HepG2 (cell line): ENCODE measurements around the gene ARHGAP15. TPM values are rescaled to one million over a fixed set of nuclear protein-coding genes. Genes with fewer than 3 reads are reported as not detected.

Experiments
- ATAC-seq: fragments of 200-7000 bp; cut with Tn5 transposase; 3 replicates; pipeline ENCODE4 v1.9.1; 2020; ENCODE audit warnings: mild to moderate bottlenecking, moderate library complexity
- BruUV-seq: library from RNA; stranded (reverse); fragments of 400-500 nt; replicated peaks from 2 replicates; lab custom pipeline; 2021; lab: Mats Ljungman, UMichigan
- CTCF ChIA-PET: fragments of 300-600 bp; formaldehyde crosslinking; extraction: SDS; loops from one replicate; lab custom pipeline; 2021; ENCODE audit warnings: low total read pairs, inconsistent platforms, low intra/inter-chr PET ratio; lab: Yijun Ruan, JAX
- POLR2A ChIA-PET: fragments of 350-600 bp; sonication (Branson Sonifier 250); formaldehyde crosslinking; loops from one replicate; lab custom pipeline; 2020; ENCODE audit warnings: antibody characterized with exemption, inconsistent platforms; lab: Yijun Ruan, JAX
- DNase-seq: peaks from one replicate; pipeline ENCODE4 v3.0.0-alpha.2; 2015; ENCODE audit warnings: low spot score
- FAIRE-seq: peaks from 3 replicates; lab custom pipeline; 2011; peaks lifted over from hg19 to GRCh38; lab: Jason Lieb, UNC
- H2AFZ ChIP-seq: one replicate; pipeline ENCODE4 v1.6.1; 2011; ENCODE audit warnings: low read length, inconsistent platforms
- H3K27ac ChIP-seq: fragments of 300-600 bp; 3 replicates; pipeline ENCODE4 v1.8.0; 2011; ENCODE audit warnings: mixed run types, mild to moderate bottlenecking, mixed read lengths, low read length, inconsistent platforms; ENCODE audit not compliant: insufficient read depth; ENCODE audit errors: extremely low read length
- H3K27me3 ChIP-seq, 2 experiments: fragments of 200-600 bp in 1 of 2; 2 replicates in 1 of 2; 3 replicates in 1 of 2; pipeline versions ENCODE4 v1.6.0 to v1.8.0; 2011; ENCODE audit warnings: low read length in 2 of 2, mild to moderate bottlenecking in 2 of 2, moderate library complexity in 2 of 2, inconsistent platforms in 1 of 2; ENCODE audit not compliant: insufficient read depth in 2 of 2, control insufficient read depth in 1 of 2
- H3K36me3 ChIP-seq, 2 experiments: fragments of 200-600 bp in 1 of 2; replicated peaks in 1 of 2; 2 replicates in 1 of 2; 3 replicates in 1 of 2; pipeline versions ENCODE4 v1.5.1 to v1.8.0; 2011; ENCODE audit warnings: low read length in 2 of 2, inconsistent platforms in 1 of 2; ENCODE audit not compliant: insufficient read depth in 2 of 2, control insufficient read depth in 1 of 2
- H3K4me1 ChIP-seq: 2 replicates; pipeline ENCODE4 v1.5.1; 2012; ENCODE audit warnings: low read length, inconsistent platforms; ENCODE audit not compliant: insufficient read depth
- H3K4me2 ChIP-seq: 2 replicates; pipeline ENCODE4 v1.6.0; 2011; ENCODE audit warnings: low read depth, low read length, inconsistent platforms
- H3K4me3 ChIP-seq, 3 experiments: fragments of 200-600 bp in 1 of 3; sonication (generic), shearing (Covaris generic) in 1 of 3; replicated peaks in 1 of 3; 2 replicates each; pipeline ENCODE4 v1.5.1; 2011 to 2016; ENCODE audit warnings: low read length in 3 of 3, inconsistent platforms in 2 of 3, low read depth in 2 of 3, mild to moderate bottlenecking in 2 of 3, control low read depth in 1 of 3, mixed read lengths in 1 of 3; ENCODE audit not compliant: insufficient read depth in 1 of 3
- H3K79me2 ChIP-seq: one replicate; pipeline ENCODE4 v1.6.1; 2011; ENCODE audit warnings: low read length, inconsistent platforms; ENCODE audit not compliant: insufficient read depth
- H3K9ac ChIP-seq: 2 replicates; pipeline ENCODE4 v1.6.0; 2011; ENCODE audit warnings: mild to moderate bottlenecking, low read depth, low read length, inconsistent platforms; ENCODE audit not compliant: insufficient read depth
- H3K9me3 ChIP-seq: 2 replicates; pipeline ENCODE4 v1.5.1; 2012; ENCODE audit warnings: mild to moderate bottlenecking, low read length
- H4K20me1 ChIP-seq: 2 replicates; pipeline ENCODE4 v1.6.0; 2011; ENCODE audit warnings: inconsistent platforms, mild to moderate bottlenecking, low read length, moderate library complexity; ENCODE audit not compliant: insufficient read depth
- ATF7 ChIP-seq, 2 experiments: fragments of 450-650 bp in 1 of 2; sonication (generic) in 1 of 2; formaldehyde crosslinking in 1 of 2; IDR thresholded peaks; 2 replicates each; pipeline versions ENCODE4 v1.4.0 to v1.6.1; 2016 to 2020; ENCODE audit warnings: antibody characterized with exemption in 1 of 2, mild to moderate bottlenecking in 1 of 2, missing genetic modification reagents in 1 of 2
- JARID2 ChIP-seq: sonication (generic); formaldehyde crosslinking; IDR thresholded peaks from 2 replicates; pipeline ENCODE4 v1.8.1; 2023; ENCODE audit warnings: missing genetic modification reagents, inconsistent platforms; ENCODE audit not compliant: insufficient replicate concordance
- NBN ChIP-seq: fragments of 450-650 bp; conservative IDR thresholded peaks from 2 replicates; pipeline ENCODE4 v1.6.1; 2017
- WGBS: methylation state at CpG from one replicate; pipeline ENCODE4 v1.1.6; 2017; ENCODE audit warnings: low lambda C conversion rate; 5-methylcytosine and 5-hydroxymethylcytosine counted together
- in situ Hi-C: cut with HindIII; loops from 2 replicates; pipeline ENCODE4 v1.10.0; 2017; ENCODE audit warnings: low pct_unique_long_range_greater_than_20kb; ENCODE audit not compliant: extremely low pct_ligation_motif_present
- intact Hi-C: fragments of 100-400 bp; cut with micrococcal nuclease; formaldehyde crosslinking; loops from one replicate; pipeline ENCODE4 v1.10.0; 2022; ENCODE audit not compliant: unreplicated experiment
- polyA plus RNA-seq, 8 experiments: library from polyadenylated mRNA; depleted of rRNA in 3 of 8; stranded (reverse) in 7 of 8; unstranded in 1 of 8; fragments of >200 nt; fragmentation: Illumina TruSeq in 4 of 8; extraction: Trizol in 4 of 8; gene quantifications; 2 replicates each; pipeline versions ENCODE4 v1.2.1 to v1.2.3, GENCODE V29; 2011 to 2016; ENCODE audit warnings: low read depth in 4 of 8, missing spikeins in 1 of 8, mixed read lengths in 1 of 8; ENCODE audit not compliant: insufficient read depth in 1 of 8
- total RNA-seq, 5 experiments: library from RNA; depleted of rRNA; stranded (reverse); fragments of >200 nt; fragmentation: Illumina TruSeq; extraction: Trizol; gene quantifications; 2 replicates each; pipeline ENCODE4 v1.2.3, GENCODE V29; 2016; ENCODE audit warnings: low read depth in 1 of 5
- TF ChIP-seq, protein P1 (sequence below): sonication (generic); formaldehyde crosslinking; IDR thresholded peaks from 2 replicates; pipeline ENCODE4 v1.5.0; 2020; ENCODE audit warnings: mild to moderate bottlenecking, missing genetic modification reagents, borderline replicate concordance
- TF ChIP-seq, protein P2 (sequence below): IDR thresholded peaks from 2 replicates; pipeline ENCODE4 v1.6.1; 2016; ENCODE audit warnings: low read depth, borderline replicate concordance

ARHGAP15 gene
- total and polyA plus RNA-seq, 2 of the 13 experiments (the other 11 are each of a cell fraction or from before 2014, with no cell fraction given), result 0.04 TPM; not detected in 1

DNA sequence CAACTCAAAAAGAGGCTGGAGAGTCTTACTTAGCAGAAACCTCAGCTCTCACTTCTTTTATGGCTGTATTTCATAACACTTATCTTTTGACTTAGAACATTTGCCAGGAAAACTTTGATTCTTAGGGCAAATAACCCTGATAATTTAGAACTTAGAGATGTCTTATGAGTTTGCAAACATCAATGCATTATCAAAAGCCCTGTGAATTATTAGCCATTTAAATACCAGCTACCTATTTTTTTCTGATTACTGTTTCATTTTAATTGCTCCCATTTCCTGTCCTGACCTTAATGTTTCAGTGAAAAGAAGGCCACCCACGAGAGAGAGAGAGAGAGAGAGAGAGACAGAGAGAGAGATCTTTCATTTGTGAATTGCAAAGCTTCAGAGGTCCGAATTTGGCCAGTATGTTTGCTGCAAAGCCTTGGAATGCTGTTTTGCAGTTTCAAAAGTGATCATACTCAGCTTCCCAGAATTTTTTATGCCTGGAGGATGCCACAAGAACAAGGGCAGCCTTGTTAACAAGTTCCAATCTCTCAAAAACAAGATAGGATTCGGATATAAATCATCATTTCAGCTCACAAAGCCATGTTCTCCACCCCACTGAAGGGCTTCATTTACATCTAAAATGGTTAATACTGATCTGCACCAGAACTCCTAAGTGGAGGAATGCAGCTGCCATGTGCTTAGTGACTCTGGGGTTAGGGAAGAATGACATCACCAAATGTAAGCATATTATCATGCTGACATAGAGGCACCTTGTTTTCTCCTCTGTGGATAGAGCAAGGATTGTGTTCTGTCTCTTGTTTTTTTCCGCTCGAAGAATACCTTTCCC is 478.2 kb downstream of the ARHGAP15 start:
- BruUV-seq, result no TSS peak
- no peak for FAIRE-seq

More for the DNA sequence above, 478.2 kb downstream of the ARHGAP15 start:
- TF ChIP-seq, protein P1, sequence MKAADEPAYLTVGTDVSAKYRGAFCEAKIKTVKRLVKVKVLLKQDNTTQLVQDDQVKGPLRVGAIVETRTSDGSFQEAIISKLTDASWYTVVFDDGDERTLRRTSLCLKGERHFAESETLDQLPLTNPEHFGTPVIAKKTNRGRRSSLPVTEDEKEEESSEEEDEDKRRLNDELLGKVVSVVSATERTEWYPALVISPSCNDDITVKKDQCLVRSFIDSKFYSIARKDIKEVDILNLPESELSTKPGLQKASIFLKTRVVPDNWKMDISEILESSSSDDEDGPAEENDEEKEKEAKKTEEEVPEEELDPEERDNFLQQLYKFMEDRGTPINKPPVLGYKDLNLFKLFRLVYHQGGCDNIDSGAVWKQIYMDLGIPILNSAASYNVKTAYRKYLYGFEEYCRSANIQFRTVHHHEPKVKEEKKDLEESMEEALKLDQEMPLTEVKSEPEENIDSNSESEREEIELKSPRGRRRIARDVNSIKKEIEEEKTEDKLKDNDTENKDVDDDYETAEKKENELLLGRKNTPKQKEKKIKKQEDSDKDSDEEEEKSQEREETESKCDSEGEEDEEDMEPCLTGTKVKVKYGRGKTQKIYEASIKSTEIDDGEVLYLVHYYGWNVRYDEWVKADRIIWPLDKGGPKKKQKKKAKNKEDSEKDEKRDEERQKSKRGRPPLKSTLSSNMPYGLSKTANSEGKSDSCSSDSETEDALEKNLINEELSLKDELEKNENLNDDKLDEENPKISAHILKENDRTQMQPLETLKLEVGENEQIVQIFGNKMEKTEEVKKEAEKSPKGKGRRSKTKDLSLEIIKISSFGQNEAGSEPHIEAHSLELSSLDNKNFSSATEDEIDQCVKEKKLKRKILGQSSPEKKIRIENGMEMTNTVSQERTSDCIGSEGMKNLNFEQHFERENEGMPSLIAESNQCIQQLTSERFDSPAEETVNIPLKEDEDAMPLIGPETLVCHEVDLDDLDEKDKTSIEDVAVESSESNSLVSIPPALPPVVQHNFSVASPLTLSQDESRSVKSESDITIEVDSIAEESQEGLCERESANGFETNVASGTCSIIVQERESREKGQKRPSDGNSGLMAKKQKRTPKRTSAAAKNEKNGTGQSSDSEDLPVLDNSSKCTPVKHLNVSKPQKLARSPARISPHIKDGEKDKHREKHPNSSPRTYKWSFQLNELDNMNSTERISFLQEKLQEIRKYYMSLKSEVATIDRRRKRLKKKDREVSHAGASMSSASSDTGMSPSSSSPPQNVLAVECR (CRISPR knock-in tag), result no peak
- TF ChIP-seq NBN (no peak), ATF7 (IDR thresholded peaks at IDR 0.05) (peak; percentile 75), ATF7 (CRISPR knock-in tag; IDR thresholded peaks at IDR 0.05) (no peak), JARID2 (no peak)
- TF ChIP-seq, protein P2, sequence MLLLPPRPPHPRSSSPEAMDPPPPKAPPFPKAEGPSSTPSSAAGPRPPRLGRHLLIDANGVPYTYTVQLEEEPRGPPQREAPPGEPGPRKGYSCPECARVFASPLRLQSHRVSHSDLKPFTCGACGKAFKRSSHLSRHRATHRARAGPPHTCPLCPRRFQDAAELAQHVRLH, result no peak
- ATAC-seq (no peak), DNase-seq (no peak)
- H3K79me2 ChIP-seq, result no peaks in the 10 kb centered on the region
- H3K9me3 ChIP-seq, result no peaks in the 10 kb centered on the region
- no peak overlapping the region for H3K4me2 ChIP-seq
- no peak overlapping the region for H3K4me3 ChIP-seq
- ChIA-PET POLR2A (no interaction called here), CTCF (no interaction called here)
- no peak overlapping the region for H3K27ac ChIP-seq
- H3K9ac ChIP-seq, result no peak overlapping the region
- WGBS, result 5% methylated on average over 5 of the region's 5 CpGs
- no peaks in the 10 kb centered on the region for H3K4me1 ChIP-seq
- no peaks in the 10 kb centered on the region for H3K27me3 ChIP-seq
- no peaks in the 10 kb centered on the region for H4K20me1 ChIP-seq
- in situ Hi-C loops, result no loop called here
- H3K36me3 ChIP-seq, result no peaks in the 10 kb centered on the region
- no peak overlapping the region for H2AFZ ChIP-seq
- intact Hi-C loops, result no loop called here
